ENCODE results near the gene PIK3CA.
"Not testable (repeated sequence)": the region's sequence is repeated elsewhere in the genome, so short reads cannot be mapped to it uniquely, and the experiment has no call there.

Gene PIK3CA

DNA sequence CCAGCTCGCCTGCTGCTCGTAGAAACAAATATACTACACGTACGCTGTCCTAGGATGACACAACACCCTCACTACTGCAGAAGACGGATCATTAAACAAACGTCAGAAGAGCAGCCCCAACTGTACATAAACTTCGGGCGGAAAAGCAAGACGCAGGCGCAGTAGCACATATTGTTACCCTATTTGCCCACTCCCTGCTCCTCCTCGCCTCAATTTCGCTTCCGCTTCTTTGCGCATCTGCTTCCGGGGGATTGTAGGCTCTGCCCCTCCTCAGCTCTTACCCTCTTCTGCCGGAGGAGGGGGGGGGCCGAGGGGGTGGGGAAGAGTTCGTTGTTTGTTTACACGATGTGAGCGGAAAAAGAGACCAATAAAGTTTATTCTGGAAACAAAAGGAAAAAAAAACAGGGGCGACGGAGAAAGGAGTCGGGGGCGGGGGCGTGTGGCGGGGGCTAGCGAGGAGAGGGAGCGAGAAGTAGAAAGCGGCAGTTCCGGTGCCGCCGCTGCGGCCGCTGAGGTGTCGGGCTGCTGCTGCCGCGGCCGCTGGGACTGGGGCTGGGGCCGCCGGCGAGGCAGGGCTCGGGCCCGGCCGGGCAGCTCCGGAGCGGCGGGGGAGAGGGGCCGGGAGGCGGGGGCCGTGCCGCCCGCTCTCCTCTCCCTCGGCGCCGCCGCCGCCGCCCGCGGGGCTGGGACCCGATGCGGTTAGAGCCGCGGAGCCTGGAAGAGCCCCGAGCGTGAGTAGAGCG lies at the start of gene PIK3CA:
TSS of gene PIK3CA (plus strand) at position 485 of the 743 bp plus-strand sequence. CDS start 50,469 bp downstream, outside the sequence.
- Mint-ChIP-seq H3K27ac (peak within 1 kb of the TSS; percentile 99), H3K4me1 (peaks cover 42% of the 10 kb centered on the region), H3K27me3 (no peaks in the 10 kb centered on the region), H3K4me3 (peak within 1 kb of the TSS; percentile 95), H3K36me3 (no peaks in the 10 kb centered on the region), H3K9me3 (no peaks in the 10 kb centered on the region)

- no peaks in the 10 kb centered on the region for H3K4me1 Mint-ChIP-seq
- H3K4me3 Mint-ChIP-seq, result no peak overlapping the region
- H3K27ac Mint-ChIP-seq, result no peak overlapping the region
- no peaks in the 10 kb centered on the region for H3K9me3 Mint-ChIP-seq
- no peaks in the 10 kb centered on the region for H3K27me3 Mint-ChIP-seq
- no peaks in the 10 kb centered on the region for H3K36me3 Mint-ChIP-seq
Measured at GRCh38 chr3:179098388-179099077, 49.6 kb upstream of the PIK3CA start.

- Mint-ChIP-seq H3K4me3 (no peak overlapping the region), H3K27ac (no peak overlapping the region), H3K36me3 (no peaks in the 10 kb centered on the region), H3K27me3 (no peaks in the 10 kb centered on the region), H3K4me1 (peaks cover 4% of the 10 kb centered on the region), H3K9me3 (no peaks in the 10 kb centered on the region)
Measured at GRCh38 chr3:179100652-179101051, 47.5 kb upstream of the PIK3CA start.

GRCh38 chr3:179105881-179106280 lies 42.3 kb upstream of the PIK3CA start:
- Mint-ChIP-seq H3K9me3 (no peaks in the 10 kb centered on the region), H3K4me1 (peaks cover 4% of the 10 kb centered on the region), H3K27ac (no peak overlapping the region), H3K27me3 (peaks cover 1% of the 10 kb centered on the region), H3K36me3 (no peaks in the 10 kb centered on the region), H3K4me3 (no peak overlapping the region)

DNA sequence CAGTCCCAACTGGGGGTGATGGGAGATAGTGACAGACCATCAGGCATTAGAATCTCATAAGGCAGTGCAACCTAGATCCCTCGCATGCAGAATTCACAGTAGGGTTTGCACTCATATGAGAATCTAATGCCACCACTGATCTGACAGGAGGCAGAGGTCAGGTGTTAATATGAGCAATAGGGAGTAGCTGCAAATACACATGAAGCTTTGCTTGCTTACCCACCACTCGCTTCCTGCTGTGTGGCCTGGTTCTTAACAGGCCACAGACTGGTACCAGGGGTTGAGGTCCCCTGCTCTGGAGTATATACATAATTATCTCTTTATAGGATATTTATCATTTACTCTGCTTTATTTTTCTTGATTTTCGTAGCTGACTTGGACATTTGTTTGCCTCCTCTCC lies 40.5 kb upstream of the PIK3CA start:
- Mint-ChIP-seq H3K27me3 (peaks cover 2% of the 10 kb centered on the region), H3K9me3 (peaks cover 6% of the 10 kb centered on the region), H3K36me3 (peaks cover 2% of the 10 kb centered on the region), H3K4me3 (no peak overlapping the region), H3K4me1 (peaks cover 4% of the 10 kb centered on the region), H3K27ac (no peak overlapping the region)

DNA sequence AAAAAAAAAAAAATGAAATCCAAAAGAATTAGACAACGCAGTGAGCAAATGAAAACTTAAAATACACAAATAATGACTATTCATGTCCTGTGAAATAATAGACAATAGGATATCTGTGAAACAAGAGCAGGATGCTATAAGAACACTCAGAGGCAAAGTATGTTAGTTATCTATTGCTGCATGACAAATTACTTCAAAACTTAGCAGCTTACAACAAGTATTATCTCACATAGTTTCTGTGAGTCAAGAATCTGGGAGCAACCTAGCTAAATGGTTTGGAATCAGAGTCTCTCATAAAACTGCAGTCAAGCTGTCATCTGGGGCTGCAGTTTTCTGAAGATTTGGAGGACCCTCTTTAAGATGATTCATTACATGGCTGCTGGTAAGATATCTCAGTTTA lies 40.1 kb upstream of the PIK3CA start:
- H3K4me1 Mint-ChIP-seq, result peaks cover 4% of the 10 kb centered on the region
- H3K27me3 Mint-ChIP-seq, result peaks cover 6% of the 10 kb centered on the region
- H3K27ac Mint-ChIP-seq, result no peak overlapping the region
- H3K9me3 Mint-ChIP-seq, result peaks cover 11% of the 10 kb centered on the region
- H3K4me3 Mint-ChIP-seq, result no peak overlapping the region
- peaks cover 2% of the 10 kb centered on the region for H3K36me3 Mint-ChIP-seq

DNA sequence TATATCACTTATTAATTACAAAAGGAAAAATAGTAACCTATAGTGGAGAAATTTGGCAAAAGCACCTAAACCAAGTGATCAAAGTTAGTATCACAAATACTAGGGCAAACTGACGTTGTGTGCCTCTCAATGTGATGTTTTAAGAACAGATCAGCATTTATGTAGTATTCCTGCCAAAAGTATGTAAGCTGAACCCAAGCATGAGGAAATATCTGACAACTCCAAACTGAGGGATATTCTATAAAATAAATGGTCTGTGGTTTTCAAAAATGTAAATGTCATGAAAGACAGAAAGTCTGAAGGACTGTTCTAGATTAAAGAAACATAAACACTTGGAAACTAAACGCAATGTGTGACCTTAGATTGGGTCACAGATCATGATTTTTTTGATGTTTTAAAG lies 34.3 kb upstream of the PIK3CA start:
- no peak overlapping the region for H3K4me3 Mint-ChIP-seq
- H3K4me1 Mint-ChIP-seq, result no peaks in the 10 kb centered on the region
- peaks cover 2% of the 10 kb centered on the region for H3K36me3 Mint-ChIP-seq
- no peak overlapping the region for H3K27ac Mint-ChIP-seq
- peaks cover 11% of the 10 kb centered on the region for H3K9me3 Mint-ChIP-seq
- H3K27me3 Mint-ChIP-seq, result peaks cover 8% of the 10 kb centered on the region

GRCh38 chr3:179115444-179115843 lies 32.7 kb upstream of the PIK3CA start:
- H3K27me3 Mint-ChIP-seq, H3K27ac Mint-ChIP-seq, H3K4me1 Mint-ChIP-seq, H3K4me3 Mint-ChIP-seq, H3K36me3 Mint-ChIP-seq: not testable (repeated sequence)
- H3K9me3 Mint-ChIP-seq, result peaks cover 11% of the 10 kb centered on the region

DNA sequence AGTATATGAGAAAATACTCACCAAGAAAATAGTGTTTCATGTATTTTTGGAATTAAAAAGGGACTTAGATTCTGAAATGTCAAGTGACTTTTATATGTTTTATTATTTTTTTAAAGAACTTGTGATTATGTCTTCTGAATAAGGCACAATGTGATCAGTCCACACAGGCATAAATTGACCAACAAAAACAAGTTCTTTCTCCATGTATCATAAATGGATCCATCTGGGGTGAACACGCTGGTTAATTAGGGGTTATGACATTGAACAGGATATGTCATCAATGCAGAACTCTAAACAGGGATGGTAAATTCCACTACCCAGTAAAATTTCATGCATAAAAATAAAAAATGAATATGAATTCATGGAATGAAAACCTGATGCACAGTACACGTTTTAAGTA lies 31.3 kb upstream of the PIK3CA start:
- Mint-ChIP-seq H3K4me1 (no peaks in the 10 kb centered on the region), H3K27me3 (peaks cover 7% of the 10 kb centered on the region), H3K36me3 (peaks cover under 1% of the 10 kb centered on the region), H3K9me3 (peaks cover 8% of the 10 kb centered on the region), H3K27ac (no peak overlapping the region), H3K4me3 (no peak overlapping the region)

DNA sequence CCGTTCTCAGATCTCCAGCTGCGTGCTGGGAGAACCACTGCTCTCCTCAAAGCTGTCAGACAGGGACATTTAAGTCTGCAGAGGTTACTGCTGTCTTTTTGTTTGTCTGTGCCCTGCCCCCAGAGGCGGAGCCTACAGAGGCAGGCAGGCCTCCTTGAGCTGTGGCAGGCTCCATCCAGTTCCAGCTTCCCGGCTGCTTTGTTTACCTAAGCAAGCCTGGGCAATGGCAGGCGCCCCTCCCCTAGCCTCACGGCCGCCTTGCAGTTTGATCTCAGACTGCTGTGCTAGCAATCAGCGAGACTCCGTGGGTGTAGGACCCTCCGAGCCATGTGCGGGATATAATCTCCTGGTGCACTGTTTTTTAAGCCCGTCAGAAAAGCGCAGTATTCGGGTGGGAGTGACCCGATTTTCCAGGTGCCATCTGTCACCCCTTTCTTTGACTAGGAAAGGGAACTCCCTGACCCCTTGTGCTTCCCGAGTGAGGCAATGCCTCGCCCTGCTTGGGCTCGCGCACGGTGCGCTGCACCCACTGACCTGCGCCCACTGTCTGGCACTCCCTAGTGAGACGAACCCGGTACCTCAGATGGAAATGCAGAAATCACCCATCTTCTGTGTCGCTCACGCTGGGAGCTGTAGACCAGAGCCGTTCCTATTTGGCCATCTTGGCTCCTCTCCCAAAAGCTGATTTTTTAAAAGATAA lies 15.8 kb upstream of the PIK3CA start:
- H3K27me3 Mint-ChIP-seq, H3K4me1 Mint-ChIP-seq, H3K27ac Mint-ChIP-seq, H3K36me3 Mint-ChIP-seq, H3K9me3 Mint-ChIP-seq, H3K4me3 Mint-ChIP-seq: not testable (repeated sequence)

DNA sequence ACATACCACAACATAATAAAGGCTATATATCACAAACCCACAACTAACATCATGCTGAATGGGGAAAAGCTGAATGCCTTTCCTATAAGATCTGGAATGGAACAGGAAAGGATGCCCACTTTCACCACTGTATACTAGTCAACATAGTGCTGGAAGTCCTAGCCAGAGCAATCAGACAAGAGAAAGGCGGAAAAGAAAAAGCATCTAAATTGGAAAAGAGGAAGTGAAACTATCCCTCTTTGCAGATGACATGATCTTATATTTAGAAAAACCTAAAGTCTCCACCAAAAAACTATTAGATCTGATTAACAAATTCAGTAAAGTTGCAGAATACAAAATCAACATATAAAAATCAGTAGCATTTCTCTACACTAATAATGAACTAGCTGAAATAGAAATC lies 14.6 kb upstream of the PIK3CA start:
- Mint-ChIP-seq H3K27me3 (peaks cover 1% of the 10 kb centered on the region), H3K27ac (no peak overlapping the region), H3K4me1 (no peaks in the 10 kb centered on the region), H3K4me3 (no peak overlapping the region), H3K36me3 (no peaks in the 10 kb centered on the region), H3K9me3 (no peaks in the 10 kb centered on the region)

GRCh38 chr3:179136195-179136594 lies 12.0 kb upstream of the PIK3CA start:
- H3K4me1 Mint-ChIP-seq, result no peaks in the 10 kb centered on the region
- H3K36me3 Mint-ChIP-seq, result no peaks in the 10 kb centered on the region
- H3K27me3 Mint-ChIP-seq, result peaks cover 1% of the 10 kb centered on the region
- no peak overlapping the region for H3K4me3 Mint-ChIP-seq
- no peaks in the 10 kb centered on the region for H3K9me3 Mint-ChIP-seq
- H3K27ac Mint-ChIP-seq, result no peak overlapping the region

DNA sequence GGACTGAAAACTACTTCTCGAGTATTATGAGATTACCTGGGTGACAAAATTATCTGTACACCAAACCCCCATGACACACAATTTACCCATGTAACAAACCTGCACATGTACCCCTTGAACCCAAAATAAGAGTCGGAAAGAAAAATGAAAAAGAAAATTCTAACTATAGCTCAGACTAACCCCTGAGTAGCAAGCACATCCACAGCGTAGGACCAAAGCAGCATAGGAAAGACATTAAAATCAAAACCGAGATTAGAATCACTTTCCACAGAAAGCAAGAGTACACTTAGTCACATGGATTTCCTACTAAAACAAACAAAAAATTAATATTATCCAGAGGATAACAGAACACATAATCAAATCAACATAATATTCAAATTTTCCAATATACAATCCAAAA lies 6.3 kb upstream of the PIK3CA start:
- Mint-ChIP-seq H3K9me3 (no peaks in the 10 kb centered on the region), H3K27me3 (no peaks in the 10 kb centered on the region), H3K27ac (no peak overlapping the region), H3K36me3 (no peaks in the 10 kb centered on the region), H3K4me3 (no peak overlapping the region), H3K4me1 (peaks cover 3% of the 10 kb centered on the region)

DNA sequence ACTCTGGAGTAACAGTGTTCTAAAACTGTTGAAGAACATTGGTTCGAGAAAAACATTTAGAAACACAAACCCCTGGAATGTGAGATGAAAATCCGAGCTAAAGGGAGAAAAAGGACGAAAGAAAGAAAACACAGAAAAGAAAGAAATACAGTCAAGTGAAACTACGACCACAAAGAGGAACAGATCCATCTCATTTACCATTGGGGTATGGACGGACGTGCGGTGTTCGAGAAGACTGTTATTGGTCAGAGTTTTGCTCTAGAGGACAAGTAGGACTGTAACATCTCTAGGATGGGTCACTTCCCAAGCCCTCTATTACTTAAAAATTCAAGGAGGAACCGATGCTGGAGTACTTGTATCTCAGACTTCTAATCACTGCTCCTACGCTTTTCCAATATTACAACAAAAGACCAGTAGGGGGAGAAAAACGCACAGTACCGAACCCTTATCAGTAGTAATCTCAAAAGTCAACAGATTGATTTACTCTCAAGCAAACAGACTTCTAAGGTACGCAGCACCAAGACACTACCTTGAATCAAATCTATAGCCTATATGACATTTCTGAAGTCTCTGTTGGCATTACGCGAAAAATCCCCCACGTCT lies 1.1 kb upstream of the PIK3CA start:
- Mint-ChIP-seq H3K27me3 (no peaks in the 10 kb centered on the region), H3K27ac (no peak overlapping the region), H3K4me1 (peaks cover 33% of the 10 kb centered on the region), H3K9me3 (no peaks in the 10 kb centered on the region), H3K36me3 (no peaks in the 10 kb centered on the region), H3K4me3 (no peak overlapping the region)

DNA sequence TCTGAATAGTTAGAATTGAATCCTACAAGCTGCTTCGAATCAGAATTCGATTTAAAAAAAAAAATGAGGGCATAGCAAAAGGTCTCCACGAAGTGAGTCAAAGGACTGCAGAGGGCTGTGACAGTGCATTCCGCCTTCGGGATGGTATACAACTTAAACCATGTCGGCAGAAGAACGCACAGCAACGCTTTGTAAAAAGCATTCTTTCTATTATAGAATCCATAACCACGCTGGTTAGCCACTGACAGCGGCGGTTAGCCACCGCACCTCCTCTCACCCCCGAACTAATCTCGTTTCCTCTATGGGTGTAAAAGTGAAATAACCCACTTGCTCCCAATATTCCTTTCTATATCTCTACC lies 664 bp upstream of the PIK3CA start:
- peaks cover 38% of the 10 kb centered on the region for H3K4me1 Mint-ChIP-seq
- H3K9me3 Mint-ChIP-seq, result no peaks in the 10 kb centered on the region
- H3K4me3 Mint-ChIP-seq, result no peak overlapping the region
- no peaks in the 10 kb centered on the region for H3K36me3 Mint-ChIP-seq
- no peaks in the 10 kb centered on the region for H3K27me3 Mint-ChIP-seq
- H3K27ac Mint-ChIP-seq, result no peak overlapping the region
